HG03064 (cell line): ENCODE data around the gene MIR17HG.
"Not testable (repeated sequence)": the region's sequence is repeated elsewhere in the genome, so short reads cannot be mapped to it uniquely, and the experiment has no call there.

Experiments used
- ATAC-seq: cut with Tn5 transposase; IDR thresholded peaks from one replicate; pipeline ENCODE4 v1.9.1; 2021; ENCODE audit warnings: low read depth; ENCODE audit not compliant: unreplicated experiment

Gene MIR17HG

GRCh38 chr13:91346850-91347201, 661 bp upstream of the MIR17HG start:
- ATAC-seq: peak; percentile 20

GRCh38 chr13:91347996-91348905, 764 bp downstream of the MIR17HG start:
- peak; percentile 36 for ATAC-seq

- peak; percentile 47 for ATAC-seq
These were observed 1.5 kb downstream of the MIR17HG start for GRCh38 chr13:91348906-91349435.

GRCh38 chr13:91349992-91350911, 2.8 kb downstream of the MIR17HG start:
- ATAC-seq: no peak

- ATAC-seq: no peak
These were observed 3.6 kb downstream of the MIR17HG start for GRCh38 chr13:91351123-91351522.

- ATAC-seq: no peak
These were observed 4.5 kb downstream of the MIR17HG start for GRCh38 chr13:91351980-91352379.

- not testable (repeated sequence) for ATAC-seq
These were observed 5.4 kb downstream of the MIR17HG start for GRCh38 chr13:91352891-91353290.

- ATAC-seq: no peak
These were observed 6.0 kb downstream of the MIR17HG start for GRCh38 chr13:91353494-91353893.

- no peak for ATAC-seq
These were observed 7.8 kb downstream of the MIR17HG start for GRCh38 chr13:91355099-91355825.

GRCh38 chr13:91355826-91356710, 8.6 kb downstream of the MIR17HG start:
- ATAC-seq: no peak

- ATAC-seq: no peak
These were observed 9.6 kb downstream of the MIR17HG start for GRCh38 chr13:91356919-91357612.

- no peak for ATAC-seq
These were observed 10.3 kb downstream of the MIR17HG start for GRCh38 chr13:91357613-91358386.

GRCh38 chr13:91358387-91358782, 10.9 kb downstream of the MIR17HG start:
- ATAC-seq: no peak

- ATAC-seq: no peak
These were observed 11.6 kb downstream of the MIR17HG start for GRCh38 chr13:91359111-91359510.

GRCh38 chr13:91359631-91360030, 12.1 kb downstream of the MIR17HG start:
- no peak for ATAC-seq

GRCh38 chr13:91360246-91360751, 12.8 kb downstream of the MIR17HG start:
- no peak for ATAC-seq

- no peak for ATAC-seq
These were observed 14.3 kb downstream of the MIR17HG start for GRCh38 chr13:91361755-91362271.

GRCh38 chr13:91362908-91363307, 15.4 kb downstream of the MIR17HG start:
- ATAC-seq: no peak
